22Rv1 (cell line): ENCODE data around the gene PDIA5.

Experiments
- ZFX ChIP-seq: fragments of 450-650 bp; IDR thresholded peaks from 2 replicates; pipeline ENCODE4 v1.6.1; 2017; ENCODE audit warnings: antibody characterized with exemption, borderline replicate concordance
- TF ChIP-seq, protein P1 (sequence below): fragments of 450-650 bp; IDR thresholded peaks from 2 replicates; pipeline ENCODE4 v1.5.1; 2017; ENCODE audit warnings: mild to moderate bottlenecking

DNA sequence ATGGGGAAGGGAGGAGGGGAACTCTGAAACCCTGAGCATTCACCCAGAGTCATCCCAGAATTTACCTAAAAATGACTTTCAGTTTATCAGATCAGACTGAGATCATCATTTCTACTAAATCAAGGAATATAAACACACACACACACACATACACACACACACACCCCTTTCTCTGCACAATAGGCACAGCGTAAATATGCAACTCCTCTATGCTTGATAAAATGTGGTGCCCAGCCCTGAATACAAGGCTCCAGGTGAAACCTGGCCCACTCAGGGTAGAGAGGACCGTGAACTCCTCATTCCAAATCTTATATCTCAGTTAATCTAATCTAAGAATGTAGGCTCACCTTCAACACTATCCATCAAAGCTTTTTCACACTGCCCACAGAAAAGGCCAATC lies 103.1 kb downstream of the PDIA5 start:
- TF ChIP-seq, protein P1, sequence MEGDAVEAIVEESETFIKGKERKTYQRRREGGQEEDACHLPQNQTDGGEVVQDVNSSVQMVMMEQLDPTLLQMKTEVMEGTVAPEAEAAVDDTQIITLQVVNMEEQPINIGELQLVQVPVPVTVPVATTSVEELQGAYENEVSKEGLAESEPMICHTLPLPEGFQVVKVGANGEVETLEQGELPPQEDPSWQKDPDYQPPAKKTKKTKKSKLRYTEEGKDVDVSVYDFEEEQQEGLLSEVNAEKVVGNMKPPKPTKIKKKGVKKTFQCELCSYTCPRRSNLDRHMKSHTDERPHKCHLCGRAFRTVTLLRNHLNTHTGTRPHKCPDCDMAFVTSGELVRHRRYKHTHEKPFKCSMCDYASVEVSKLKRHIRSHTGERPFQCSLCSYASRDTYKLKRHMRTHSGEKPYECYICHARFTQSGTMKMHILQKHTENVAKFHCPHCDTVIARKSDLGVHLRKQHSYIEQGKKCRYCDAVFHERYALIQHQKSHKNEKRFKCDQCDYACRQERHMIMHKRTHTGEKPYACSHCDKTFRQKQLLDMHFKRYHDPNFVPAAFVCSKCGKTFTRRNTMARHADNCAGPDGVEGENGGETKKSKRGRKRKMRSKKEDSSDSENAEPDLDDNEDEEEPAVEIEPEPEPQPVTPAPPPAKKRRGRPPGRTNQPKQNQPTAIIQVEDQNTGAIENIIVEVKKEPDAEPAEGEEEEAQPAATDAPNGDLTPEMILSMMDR = no peak
- TF ChIP-seq ZFX = no peak
